Left ventricle myocardium superior (tissue), 1 donor: Measurements from ENCODE around the gene ITIH3. TPM values are rescaled to one million over a fixed set of nuclear protein-coding genes. Genes with fewer than 3 reads are reported as not detected.
"Not testable (repeated sequence)": the region's sequence is repeated elsewhere in the genome, so short reads cannot be mapped to it uniquely, and the experiment has no call there.

Experiments
- ATAC-seq: fragments of 200-7000 bp; cut with Tn5 transposase; one replicate; pipeline ENCODE4 v1.9.1; 2020; ENCODE audit warnings: mild to moderate bottlenecking, moderate library complexity
- DNase-seq: peaks from one replicate; pipeline ENCODE4 v3.0.0-alpha.2; 2020
- intact Hi-C: fragments of 100-400 bp; cut with micrococcal nuclease; formaldehyde crosslinking; loops from one replicate; pipeline ENCODE4 v1.11.0; 2022
- long read RNA-seq: library from polyadenylated mRNA; unstranded; transcript quantifications from one replicate; pipeline ENCODE4 v2.0.0, GENCODE V29; 2021
- total RNA-seq: library from RNA; stranded (reverse); fragmentation: NEBNext Ultra II Directional; extraction: Animal tissue kit (Norgen Biotek cat#: 25700); gene quantifications from one replicate; pipeline ENCODE4 v1.2.1, GENCODE V29; 2021
- donor health status: DM: no; HTN: yes; CAD: no; lungs with severe emphysema.

The ITIH3 gene, protein sequence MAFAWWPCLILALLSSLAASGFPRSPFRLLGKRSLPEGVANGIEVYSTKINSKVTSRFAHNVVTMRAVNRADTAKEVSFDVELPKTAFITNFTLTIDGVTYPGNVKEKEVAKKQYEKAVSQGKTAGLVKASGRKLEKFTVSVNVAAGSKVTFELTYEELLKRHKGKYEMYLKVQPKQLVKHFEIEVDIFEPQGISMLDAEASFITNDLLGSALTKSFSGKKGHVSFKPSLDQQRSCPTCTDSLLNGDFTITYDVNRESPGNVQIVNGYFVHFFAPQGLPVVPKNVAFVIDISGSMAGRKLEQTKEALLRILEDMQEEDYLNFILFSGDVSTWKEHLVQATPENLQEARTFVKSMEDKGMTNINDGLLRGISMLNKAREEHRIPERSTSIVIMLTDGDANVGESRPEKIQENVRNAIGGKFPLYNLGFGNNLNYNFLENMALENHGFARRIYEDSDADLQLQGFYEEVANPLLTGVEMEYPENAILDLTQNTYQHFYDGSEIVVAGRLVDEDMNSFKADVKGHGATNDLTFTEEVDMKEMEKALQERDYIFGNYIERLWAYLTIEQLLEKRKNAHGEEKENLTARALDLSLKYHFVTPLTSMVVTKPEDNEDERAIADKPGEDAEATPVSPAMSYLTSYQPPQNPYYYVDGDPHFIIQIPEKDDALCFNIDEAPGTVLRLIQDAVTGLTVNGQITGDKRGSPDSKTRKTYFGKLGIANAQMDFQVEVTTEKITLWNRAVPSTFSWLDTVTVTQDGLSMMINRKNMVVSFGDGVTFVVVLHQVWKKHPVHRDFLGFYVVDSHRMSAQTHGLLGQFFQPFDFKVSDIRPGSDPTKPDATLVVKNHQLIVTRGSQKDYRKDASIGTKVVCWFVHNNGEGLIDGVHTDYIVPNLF
- not detected for total RNA-seq
- long read RNA-seq: 0 reads

DNA sequence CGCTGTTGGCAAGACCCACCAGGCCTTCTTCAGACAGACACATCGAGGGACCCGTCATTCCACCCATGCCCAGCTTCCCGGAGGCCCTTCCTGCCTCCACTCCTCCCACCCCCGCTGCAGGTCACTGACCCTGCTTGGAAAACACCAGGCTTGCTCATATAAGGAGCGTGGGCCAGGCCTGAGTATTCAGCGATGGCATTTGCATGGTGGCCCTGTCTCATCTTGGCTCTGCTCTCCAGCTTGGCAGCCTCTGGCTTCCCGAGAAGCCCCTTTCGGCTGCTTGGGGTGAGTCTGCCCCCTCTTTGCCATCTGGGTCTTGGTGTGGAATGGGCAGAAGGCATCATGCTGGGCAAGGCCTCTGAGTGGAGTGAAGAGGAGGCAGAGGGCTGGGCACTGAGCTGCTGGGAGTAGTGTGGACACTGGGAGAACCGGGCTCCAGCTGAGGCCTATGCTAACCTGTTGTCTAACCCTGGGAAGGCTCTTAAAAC, at the start of gene ITIH3:
Gene ITIH3 (plus strand): TSS at position 185 of the 488 bp plus-strand sequence. CDS start 8 bp downstream, at position 193.
- intact Hi-C loops: no loop called here
- ATAC-seq (no peak), DNase-seq (no peak)

DNA sequence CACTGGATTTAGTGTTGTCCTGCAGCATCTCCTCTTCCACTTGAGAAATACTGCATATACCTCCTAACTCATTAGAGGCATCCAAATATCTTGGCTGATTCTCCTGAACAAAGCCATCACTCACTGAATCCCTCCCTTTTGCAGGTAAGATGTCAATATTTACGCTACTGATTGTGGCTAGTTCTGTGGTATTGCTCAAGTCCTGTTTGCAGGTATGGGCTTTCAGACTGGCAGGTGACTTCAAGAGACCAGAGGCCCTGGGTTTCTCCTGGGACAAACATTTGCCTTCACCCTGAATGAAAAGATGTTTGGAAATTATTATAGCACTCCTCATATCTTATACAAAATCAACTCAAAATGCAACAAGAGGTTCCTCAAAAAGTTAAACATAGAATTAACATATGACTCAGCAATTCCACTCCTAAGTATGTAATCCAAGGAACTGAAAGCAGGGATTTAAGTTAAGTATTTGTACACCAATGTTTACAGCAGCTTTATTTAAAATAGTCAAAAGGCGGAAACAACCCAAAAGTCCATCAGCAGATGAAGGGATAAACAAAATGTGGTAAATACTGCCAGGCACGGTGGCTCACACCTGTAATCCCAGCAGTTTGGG, 42.4 kb upstream of the ITIH3 start:
- DNase-seq (no peak), ATAC-seq (no peak)

DNA sequence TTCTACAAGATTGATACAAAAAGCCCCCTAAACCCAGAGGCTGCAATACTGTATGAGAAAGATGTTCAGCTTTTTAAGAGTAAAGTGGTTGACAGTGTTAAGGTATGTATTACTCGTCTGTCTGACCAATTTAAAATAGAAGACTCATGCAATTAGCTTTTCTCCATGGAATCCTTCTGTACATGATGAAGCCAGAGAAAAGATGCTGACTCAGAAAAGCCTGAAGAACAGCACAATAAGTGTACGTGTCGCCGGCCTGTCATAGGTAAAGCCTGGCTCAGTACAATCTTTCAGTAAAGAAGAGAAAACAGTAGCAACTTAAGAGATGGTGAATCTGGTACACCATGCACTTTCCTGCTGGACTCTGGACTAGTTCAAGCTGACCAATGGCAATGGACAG, 40.2 kb upstream of the ITIH3 start:
- DNase-seq (no peak), ATAC-seq (no peak)
- intact Hi-C loops: no loop called here

More for the DNA sequence above, 42.4 kb upstream of the ITIH3 start:
- intact Hi-C loops: no loop called here

DNA sequence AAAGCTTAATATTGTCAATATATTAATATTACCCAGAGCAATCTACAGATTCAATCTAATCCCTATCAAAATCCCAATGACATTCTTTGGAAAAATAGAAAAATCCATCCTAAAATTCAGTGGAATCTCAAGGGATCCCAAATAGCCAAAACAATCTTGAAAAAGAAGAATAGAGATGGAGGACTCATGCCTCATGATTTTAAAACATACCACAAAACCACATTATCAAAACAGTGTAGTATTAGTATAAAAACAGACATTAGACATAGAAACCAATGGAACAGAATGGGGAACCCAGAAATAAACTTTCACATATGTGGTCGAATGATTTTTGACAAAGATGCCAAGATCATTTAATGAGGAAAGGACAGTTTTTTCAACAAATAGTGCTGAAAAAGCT, 38.5 kb upstream of the ITIH3 start:
- no peak for DNase-seq
- intact Hi-C loops: no loop called here
- ATAC-seq: no peak

DNA sequence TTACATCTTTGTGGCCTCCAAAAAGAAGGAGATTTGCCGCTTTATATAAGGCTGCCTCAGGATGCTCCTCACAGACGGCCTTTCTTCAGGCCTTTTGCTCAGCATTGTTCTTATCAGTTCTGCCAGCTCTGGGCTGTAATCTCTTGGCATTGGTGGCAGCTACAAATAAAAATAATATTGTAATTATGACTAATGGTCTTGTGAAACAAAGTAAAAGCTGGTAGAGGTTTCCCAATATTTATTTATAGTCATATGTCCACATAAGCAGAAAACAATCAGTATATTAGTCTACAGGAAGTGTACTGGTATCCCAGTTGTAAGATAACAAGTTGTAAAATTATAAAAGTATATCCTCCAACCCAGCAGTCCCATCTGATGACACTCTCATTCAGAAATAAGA, 31.1 kb upstream of the ITIH3 start:
- peak; percentile 82 for ATAC-seq
- no peak for DNase-seq
- intact Hi-C loops: no loop called here

DNA sequence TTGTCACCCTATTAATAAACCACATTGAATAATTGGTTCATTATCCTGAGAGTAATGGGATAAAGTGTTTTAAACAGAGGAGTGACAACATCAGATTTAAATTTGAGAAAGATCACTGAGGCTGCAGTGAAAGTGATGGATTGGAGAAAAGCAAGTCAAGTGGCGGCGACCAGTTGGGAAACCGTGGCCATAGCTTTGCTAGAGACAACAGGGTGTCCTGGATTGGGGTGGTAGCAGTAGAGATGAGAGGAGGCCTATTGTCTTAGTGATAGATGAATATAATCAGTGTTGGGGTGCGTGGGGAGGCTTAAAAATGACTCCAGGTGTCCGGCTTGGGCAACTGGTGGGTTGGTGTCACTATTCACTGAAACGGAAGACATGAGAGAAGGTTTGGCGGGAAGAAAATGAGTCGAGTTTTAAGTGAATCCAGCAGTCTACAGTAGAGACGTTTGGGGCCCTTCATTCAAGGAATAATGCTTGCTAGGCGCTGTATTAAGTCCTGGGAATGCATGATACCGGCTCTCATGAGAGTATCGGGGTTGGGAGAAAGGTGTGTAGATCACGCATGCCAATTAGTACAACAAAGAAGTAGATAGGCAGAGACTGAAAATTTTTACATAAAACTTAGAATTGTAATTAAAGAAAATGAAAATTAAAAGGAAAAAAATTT, 24.7 kb upstream of the ITIH3 start:
- ATAC-seq (no peak), DNase-seq (no peak)
- intact Hi-C loops: no loop called here

DNA sequence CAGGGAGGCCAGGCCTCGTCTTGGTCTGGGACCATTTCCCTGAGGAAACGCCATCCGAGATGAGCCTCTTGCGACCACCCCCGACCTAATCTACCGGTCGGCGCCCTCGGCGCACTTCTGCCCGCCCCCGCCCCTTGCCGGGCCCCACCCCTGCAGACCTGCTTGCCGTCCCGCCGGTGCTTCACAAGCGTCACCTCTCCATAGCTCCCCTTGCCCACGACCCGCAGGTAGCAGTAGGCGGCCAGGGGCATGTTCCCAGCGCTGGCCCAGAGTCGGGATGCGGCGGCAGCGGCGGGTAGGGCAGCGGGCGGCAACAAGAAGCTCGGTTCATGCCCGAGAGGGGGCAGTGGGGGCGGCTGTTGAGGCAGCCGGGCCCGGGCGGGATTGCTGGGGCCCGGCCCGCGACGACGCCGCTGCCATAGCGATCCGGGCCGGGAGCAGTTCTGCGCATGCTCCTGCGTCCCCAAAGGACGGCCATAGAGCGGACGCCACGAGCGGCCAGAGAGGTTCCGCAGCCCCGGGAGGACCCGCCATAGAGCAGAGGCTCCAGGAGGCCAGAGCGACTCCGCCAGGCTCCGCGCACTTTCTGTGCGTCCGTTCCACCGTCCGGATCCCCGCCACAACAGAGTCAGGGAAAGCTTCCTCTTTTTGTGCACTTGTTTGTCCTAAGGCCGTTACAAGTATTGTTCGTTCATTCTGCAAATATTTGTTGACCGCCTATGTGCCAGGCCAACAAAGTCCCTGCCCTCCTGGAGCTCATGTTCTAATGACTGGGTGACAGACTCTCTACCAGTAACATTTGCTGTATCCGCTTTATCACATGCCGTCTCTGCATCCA, 23.9 kb upstream of the ITIH3 start, which contains the start of gene NEK4:
Gene NEK4 (minus strand): TSS at position 445 of the 838 bp plus-strand sequence. CDS start 194 bp downstream, at position 251.
- DNase-seq (peak; percentile 97), ATAC-seq (peak; percentile 100)
- intact Hi-C loops: no loop called here

DNA sequence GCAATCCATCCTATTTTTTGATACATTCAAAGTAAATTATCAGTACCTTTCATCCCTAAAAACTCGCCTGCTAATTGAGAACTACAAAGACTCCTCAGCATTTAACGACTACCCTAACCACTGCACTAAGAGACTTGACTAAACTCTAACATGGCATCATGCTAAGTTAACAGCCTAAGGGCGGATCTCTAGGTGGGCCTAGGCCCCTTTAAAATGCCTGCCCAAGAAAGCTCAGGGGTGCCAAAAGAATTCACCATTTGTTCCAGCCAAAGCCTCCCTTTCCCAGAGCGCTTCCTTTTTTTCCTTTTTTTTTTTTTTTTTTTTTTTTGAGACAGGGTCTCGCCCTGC, 23.3 kb upstream of the ITIH3 start:
- intact Hi-C loops: no loop called here
- ATAC-seq (peak; percentile 12), DNase-seq (no peak)

DNA sequence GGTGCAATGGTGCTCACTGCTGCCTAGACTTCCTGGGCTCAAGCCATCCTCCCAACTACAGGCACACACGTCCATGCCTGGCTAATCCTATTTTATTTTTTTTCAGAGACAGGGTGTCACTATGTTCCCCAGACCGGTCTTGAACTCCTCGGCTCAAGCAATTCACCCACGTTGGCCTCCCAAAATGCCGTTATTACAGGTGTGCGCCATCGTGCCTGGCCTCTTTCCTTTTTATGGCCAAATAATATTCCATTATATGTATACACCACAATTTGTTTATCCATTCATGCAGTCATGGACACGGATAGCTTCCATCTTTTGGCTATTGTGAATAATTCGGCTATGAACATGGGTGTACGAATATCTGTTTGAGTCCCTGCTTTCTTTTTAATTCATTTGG, 22.9 kb upstream of the ITIH3 start:
- DNase-seq (no peak), ATAC-seq (no peak)
- intact Hi-C loops: no loop called here

DNA sequence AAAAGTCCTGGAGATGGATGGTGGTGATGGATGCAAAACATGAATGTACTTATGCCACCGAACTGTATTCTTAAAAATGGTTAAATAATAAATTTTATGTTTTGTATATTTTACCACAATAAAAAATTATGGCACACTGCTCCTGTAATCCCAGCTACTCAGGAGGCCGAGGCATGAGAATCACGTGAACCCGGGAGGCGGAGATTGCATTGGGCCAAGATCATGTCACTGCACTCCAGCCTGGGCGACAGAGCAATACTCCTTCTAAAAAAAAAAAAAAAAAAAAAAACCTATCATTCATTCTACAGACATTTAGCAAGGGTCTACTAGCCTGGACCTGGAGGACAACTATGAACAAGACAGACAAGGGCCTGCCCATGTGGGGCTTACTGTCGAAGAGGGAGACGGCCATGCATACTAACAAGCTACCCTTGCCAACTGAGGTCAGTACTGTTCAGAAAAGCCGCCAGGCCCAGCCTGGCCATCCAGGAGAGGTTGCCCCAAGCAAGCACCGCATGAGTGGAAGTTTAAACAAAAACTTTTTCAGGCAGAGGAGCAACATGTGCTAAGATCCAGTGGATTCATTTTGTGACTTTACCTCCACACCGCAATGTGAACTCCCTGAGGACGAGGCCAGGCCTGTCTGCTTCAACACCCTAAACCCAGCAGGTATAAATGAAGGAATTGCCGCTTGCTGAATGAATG, 21.1 kb upstream of the ITIH3 start:
- DNase-seq: no peak
- ATAC-seq: no peak

DNA sequence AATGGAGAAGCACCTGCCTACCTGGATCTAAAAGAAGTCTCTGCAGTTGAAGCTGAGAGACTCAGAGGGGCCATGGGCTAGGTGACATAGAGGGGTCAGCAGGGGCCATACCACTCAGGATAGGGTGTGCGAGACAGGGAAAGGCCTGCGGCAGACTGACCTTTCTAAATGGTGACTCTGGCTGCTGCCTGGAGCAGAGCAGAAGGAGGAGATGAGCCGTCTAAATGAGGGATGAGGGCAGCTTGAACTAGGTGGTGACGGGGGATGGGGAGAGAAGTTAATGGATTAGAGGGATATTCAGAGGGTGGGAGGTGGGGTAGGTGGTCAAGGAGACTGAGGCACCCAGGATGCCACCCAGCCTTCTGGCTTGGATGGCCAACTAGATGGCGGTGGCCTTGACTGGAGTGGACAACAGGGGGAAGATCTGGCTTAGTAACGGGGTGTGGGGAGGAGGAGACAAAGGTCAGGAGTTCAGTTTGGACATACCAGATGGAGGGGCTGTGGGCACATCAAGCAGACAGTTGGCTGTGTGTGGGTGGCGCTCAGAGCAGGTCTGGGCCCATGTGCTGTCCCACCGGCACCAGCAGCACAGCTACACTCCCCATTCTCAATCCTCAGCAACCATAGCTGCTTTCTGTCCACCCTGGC, 20.4 kb upstream of the ITIH3 start:
- intact Hi-C loops: no loop called here
- ATAC-seq (no peak), DNase-seq (no peak)

More for the DNA sequence above, 21.1 kb upstream of the ITIH3 start:
- intact Hi-C loops: no loop called here

DNA sequence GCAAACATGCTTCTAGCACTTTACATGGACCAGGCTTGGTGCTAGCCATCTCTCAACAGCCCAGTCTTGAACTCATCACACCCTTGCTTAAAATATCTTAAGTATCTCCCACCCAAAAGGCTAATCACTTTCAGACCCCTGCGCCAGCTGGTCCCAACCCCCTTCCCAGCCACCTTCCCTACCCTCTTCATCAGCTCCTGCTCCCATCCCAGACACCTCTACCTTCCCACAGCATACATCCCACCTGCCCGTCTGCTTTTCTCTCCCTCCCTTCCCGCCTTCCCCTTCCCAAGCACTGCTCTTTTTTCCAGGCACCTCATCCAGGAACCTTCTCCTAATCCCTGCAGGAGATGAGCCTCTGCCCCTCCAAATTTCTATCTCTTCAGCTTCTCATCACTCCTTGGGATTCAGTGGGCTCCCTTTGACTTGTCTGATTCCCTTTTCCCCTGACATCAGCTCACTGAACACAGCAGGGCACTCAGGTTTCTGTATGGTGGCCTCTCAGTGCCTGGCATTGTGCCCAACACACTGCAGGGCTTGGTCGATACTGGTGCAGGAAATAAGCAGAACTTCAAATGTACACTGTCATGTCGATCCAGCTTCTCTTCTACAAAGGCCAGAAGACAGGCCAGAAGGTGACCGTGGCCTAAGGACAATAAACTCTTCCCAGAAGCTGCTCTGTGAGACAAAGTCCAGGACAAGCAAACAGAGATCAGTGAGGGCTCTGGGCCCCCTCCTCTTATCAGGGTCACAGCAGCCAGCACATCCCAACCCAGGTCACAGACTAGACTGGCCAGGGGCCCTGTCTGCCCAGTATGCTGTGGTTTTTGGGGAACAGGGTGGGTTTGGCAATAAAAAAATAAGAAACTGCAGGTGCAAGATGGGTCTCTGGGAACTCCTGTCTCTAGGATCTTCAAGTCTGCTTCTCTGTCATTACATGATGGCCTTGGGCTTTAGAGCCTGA, 19.4 kb upstream of the ITIH3 start:
- intact Hi-C loops: no loop called here

DNA sequence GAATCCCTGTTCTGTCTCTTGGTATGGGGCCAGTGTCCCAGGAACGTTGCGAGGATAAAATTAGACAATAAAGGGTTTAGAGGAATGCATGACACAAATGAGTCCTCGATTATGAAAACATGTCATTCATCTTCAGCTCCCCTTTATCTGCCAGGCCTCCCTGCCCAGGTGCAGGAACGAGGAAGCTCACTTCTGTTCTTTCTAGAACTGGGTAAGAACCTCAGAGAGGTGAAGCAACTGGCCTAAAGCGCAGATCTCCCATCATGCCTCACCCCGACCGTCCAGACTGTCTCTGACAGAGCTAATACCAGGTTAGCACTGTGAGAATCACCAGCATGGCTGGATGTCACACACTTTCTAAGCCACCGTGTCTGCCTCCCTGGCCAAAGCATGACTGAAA, 18.7 kb upstream of the ITIH3 start:
- intact Hi-C loops: no loop called here
- no peak for DNase-seq

More for the DNA sequence above, 19.4 kb upstream of the ITIH3 start:
- ATAC-seq (no peak), DNase-seq (no peak)

DNA sequence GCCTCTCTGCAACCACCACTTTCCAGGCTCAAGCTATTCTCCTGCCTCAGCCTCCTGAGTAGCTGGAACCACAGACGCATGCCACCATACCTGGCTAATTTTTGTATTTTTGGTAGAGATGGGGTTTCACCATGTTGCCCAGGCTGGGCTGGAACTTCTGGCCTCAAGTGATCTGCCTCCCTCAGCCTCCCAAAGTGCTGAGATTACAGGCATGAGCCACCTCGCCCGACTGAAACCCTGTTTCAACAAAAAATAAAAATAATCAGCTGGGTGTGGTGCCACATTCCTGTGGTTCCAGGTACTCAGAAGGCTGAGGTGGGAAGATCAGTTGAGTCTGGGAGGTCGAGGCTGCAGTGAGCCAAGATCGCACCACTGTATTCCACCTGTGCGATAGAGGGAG, 18.1 kb upstream of the ITIH3 start:
- DNase-seq, ATAC-seq, intact Hi-C loops: not testable (repeated sequence)

More for the DNA sequence above, 18.7 kb upstream of the ITIH3 start:
- no peak for ATAC-seq

DNA sequence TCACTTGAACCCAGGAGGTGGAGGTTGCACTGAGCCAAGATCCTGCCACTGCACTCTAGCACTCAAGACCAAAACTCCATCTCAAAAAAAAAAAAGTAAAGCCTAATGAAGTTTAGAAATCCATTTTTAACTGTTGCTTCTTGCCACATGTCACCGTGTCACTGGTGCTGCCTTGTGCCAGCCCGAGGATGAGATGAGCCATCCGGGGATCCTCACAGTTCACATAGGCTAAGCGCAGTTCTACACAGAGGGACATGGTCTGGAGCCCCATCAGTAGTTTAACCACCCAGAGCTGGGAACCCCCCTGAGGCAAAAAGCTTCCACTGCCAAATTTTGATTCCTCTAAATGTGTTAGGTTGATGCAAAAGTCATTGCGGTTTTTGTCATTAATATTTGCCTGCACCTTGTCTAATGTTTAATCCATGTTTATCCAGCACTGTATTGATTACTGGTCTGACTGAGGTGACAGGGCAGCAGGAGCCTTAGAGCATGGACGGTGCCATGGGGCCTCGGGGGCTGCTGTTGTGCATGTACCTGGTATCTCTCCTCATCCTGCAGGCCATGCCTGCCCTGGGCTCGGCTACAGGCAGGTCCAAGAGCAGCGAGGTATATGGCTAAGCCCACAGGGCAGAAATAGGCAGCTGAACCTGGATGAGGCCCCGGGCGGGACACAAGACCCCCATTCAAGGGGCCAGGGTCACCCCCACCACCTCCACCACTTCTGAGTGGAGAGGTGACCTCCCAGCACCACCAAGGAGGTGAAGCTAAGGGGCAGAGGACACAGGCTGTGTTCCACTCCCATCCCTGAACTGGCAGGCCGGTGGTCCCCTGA, 17.3 kb upstream of the ITIH3 start, which contains the start of gene ITIH1:
Gene ITIH1 (plus strand): TSS at position 473 of the 832 bp plus-strand sequence. CDS start 17 bp downstream, at position 490.
- DNase-seq (no peak), ATAC-seq (no peak)
- intact Hi-C loops: no loop called here
